Loucy (cell line): ENCODE measurements around the gene WWOX.

Experiments
- H2AFZ ChIP-seq: fragments of 200-600 bp; sonication (generic); 2 replicates; pipeline ENCODE4 v1.6.0; 2016; ENCODE audit warnings: antibody characterized with exemption, mild to moderate bottlenecking, low read length, moderate library complexity
- H3F3A ChIP-seq: fragments of 200-600 bp; 2 replicates; pipeline ENCODE4 v1.6.0; 2016; ENCODE audit warnings: antibody characterized with exemption, low read depth, mild to moderate bottlenecking
- H3K27me3 ChIP-seq: fragments of 200-600 bp; sonication (generic); 2 replicates; pipeline ENCODE4 v1.6.1; 2014; ENCODE audit warnings: low read length, mild to moderate bottlenecking; ENCODE audit not compliant: insufficient read depth, poor library complexity, severe bottlenecking
- H3K36me3 ChIP-seq: fragments of 200-600 bp; sonication (generic); 2 replicates; pipeline ENCODE4 v1.6.1; 2016; ENCODE audit warnings: low read length; ENCODE audit not compliant: insufficient read depth
- H3K4me1 ChIP-seq: fragments of 200-600 bp; sonication (generic); 2 replicates; pipeline ENCODE4 v1.5.1; 2014; ENCODE audit warnings: low read length, mild to moderate bottlenecking; ENCODE audit not compliant: insufficient read depth, poor library complexity, severe bottlenecking
- H3K4me2 ChIP-seq: fragments of 200-600 bp; sonication (generic); 2 replicates; pipeline ENCODE4 v1.6.0; 2014; ENCODE audit warnings: antibody characterized with exemption, low read length, low read depth, mild to moderate bottlenecking; ENCODE audit not compliant: poor library complexity, severe bottlenecking
- H3K4me3 ChIP-seq: fragments of 200-600 bp; sonication (generic); 2 replicates; pipeline ENCODE4 v1.5.1; 2014; ENCODE audit warnings: low read length, mild to moderate bottlenecking, mixed read lengths; ENCODE audit not compliant: poor library complexity, severe bottlenecking
- H3K79me2 ChIP-seq: fragments of 200-600 bp; sonication (generic); 2 replicates; pipeline ENCODE4 v1.6.1; 2014; ENCODE audit warnings: low read length; ENCODE audit not compliant: insufficient read depth
- H3K9ac ChIP-seq: fragments of 200-600 bp; sonication (generic); 2 replicates; pipeline ENCODE4 v1.6.0; 2014; ENCODE audit warnings: mild to moderate bottlenecking, low read depth, low read length, moderate library complexity; ENCODE audit not compliant: poor library complexity, severe bottlenecking
- H3K9me2 ChIP-seq: fragments of 200-600 bp; sonication (generic); replicated peaks from 2 replicates; pipeline ENCODE4 v1.6.1; 2016; ENCODE audit warnings: low read depth, low read length, mixed read lengths
- H3K9me3 ChIP-seq: fragments of 200-600 bp; sonication (generic); 2 replicates; pipeline ENCODE4 v1.6.1; 2014; ENCODE audit warnings: mild to moderate bottlenecking, antibody characterized with exemption, low read length, low read depth; ENCODE audit not compliant: insufficient read depth
- H4K20me1 ChIP-seq: fragments of 200-600 bp; sonication (generic); 2 replicates; pipeline ENCODE4 v1.6.0; 2014; ENCODE audit warnings: antibody characterized with exemption, low read length, mild to moderate bottlenecking; ENCODE audit not compliant: insufficient read depth, poor library complexity, severe bottlenecking
- EZH2phosphoT487 ChIP-seq: fragments of 200-600 bp; IDR thresholded peaks from 2 replicates; pipeline ENCODE4 v1.6.1; 2018; ENCODE audit warnings: antibody characterized with exemption, mild to moderate bottlenecking, moderate library complexity, borderline replicate concordance
- TF ChIP-seq, protein P1 (sequence below): fragments of 200-600 bp; sonication (generic); conservative IDR thresholded peaks from 2 replicates; pipeline ENCODE4 v1.5.1; 2014; ENCODE audit warnings: mild to moderate bottlenecking, antibody characterized with exemption, low read length

The WWOX gene

DNA sequence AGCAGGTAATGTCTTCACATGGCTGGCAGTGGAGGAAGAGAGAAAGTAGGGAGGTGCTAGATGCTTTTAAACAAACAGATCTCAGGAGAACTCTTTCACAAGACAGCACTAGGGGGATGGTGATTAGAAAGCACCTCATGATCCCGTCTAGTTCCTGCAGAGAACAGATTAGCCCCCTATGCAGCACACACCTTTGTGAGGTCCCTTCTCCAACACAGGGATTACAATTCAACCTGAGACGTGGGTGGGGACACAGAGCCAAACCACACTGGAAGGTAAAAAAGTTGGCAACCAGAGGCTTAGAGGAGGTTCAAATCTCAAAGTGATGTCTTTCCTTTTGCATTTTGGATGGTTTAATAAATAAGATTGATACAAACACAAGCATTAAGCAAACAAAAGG is 394.7 kb downstream of the WWOX start:
- Histone ChIP-seq H2AFZ (no peak overlapping the region), H3K4me1 (peaks cover 10% of the 10 kb centered on the region), H3K9ac (no peak overlapping the region), H3K4me2 (no peak overlapping the region), H3F3A (no peaks in the 10 kb centered on the region), H3K9me3 (no peaks in the 10 kb centered on the region), H3K79me2 (no peaks in the 10 kb centered on the region), H3K4me3 (no peak overlapping the region), H3K36me3 (no peaks in the 10 kb centered on the region), H3K27me3 (no peaks in the 10 kb centered on the region), H4K20me1 (no peaks in the 10 kb centered on the region), H3K9me2 (no peaks in the 10 kb centered on the region)
- no peak for TF ChIP-seq EZH2phosphoT487
- TF ChIP-seq, protein P1, sequence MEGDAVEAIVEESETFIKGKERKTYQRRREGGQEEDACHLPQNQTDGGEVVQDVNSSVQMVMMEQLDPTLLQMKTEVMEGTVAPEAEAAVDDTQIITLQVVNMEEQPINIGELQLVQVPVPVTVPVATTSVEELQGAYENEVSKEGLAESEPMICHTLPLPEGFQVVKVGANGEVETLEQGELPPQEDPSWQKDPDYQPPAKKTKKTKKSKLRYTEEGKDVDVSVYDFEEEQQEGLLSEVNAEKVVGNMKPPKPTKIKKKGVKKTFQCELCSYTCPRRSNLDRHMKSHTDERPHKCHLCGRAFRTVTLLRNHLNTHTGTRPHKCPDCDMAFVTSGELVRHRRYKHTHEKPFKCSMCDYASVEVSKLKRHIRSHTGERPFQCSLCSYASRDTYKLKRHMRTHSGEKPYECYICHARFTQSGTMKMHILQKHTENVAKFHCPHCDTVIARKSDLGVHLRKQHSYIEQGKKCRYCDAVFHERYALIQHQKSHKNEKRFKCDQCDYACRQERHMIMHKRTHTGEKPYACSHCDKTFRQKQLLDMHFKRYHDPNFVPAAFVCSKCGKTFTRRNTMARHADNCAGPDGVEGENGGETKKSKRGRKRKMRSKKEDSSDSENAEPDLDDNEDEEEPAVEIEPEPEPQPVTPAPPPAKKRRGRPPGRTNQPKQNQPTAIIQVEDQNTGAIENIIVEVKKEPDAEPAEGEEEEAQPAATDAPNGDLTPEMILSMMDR = no peak

DNA sequence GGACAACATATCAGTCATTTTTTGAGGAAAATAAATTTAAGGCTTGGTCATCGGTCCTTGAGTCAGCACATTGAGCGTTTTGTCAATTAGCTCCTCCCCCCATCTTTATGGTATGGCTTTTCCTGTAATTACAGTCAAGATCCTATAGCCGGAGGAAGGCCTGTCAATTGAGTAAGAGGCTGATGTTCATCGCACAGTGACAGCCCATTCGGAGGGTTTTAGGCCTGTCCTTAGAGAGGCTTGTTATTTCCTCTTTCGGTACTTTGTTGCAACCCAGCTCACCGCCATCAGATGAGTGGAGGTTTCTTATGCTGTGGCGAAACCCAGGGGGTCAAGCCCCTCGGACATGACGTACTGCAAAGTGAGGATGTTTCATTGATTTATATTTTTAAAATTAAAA is 395.2 kb downstream of the WWOX start:
- no peak overlapping the region for H3K4me3 ChIP-seq
- H3K27me3 ChIP-seq = no peaks in the 10 kb centered on the region
- peaks cover 11% of the 10 kb centered on the region for H3K4me1 ChIP-seq
- no peaks in the 10 kb centered on the region for H3K9me3 ChIP-seq
- H3K9ac ChIP-seq = no peak overlapping the region
- no peak for TF ChIP-seq EZH2phosphoT487
- TF ChIP-seq, protein P1 = no peak
- no peaks in the 10 kb centered on the region for H3K36me3 ChIP-seq
- no peaks in the 10 kb centered on the region for H4K20me1 ChIP-seq
- no peak overlapping the region for H2AFZ ChIP-seq
- no peaks in the 10 kb centered on the region for H3K79me2 ChIP-seq
- H3K4me2 ChIP-seq = no peak overlapping the region
- no peaks in the 10 kb centered on the region for H3K9me2 ChIP-seq
- H3F3A ChIP-seq = no peaks in the 10 kb centered on the region

DNA sequence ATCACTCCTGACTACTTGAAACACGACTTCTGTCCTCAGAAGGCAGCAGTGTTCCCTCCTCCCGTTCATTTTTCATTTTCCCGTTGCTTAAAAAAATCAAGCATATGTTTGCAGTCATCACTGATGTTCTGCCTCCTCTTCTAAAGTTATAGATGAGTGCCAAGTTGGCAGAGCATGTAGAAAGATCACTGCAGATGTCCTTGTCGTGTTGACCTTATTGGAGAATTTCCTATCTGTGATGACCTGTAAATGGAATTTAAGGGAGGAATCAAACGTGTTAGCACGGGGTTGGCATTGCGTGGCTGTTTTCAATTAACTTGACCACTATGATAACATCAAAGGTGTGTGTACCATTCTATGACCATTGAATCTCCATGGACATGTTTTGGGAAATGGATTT is 396.7 kb downstream of the WWOX start:
- Histone ChIP-seq H3K9me3 (no peaks in the 10 kb centered on the region), H3K79me2 (no peaks in the 10 kb centered on the region), H3F3A (no peaks in the 10 kb centered on the region), H3K4me3 (no peak overlapping the region), H4K20me1 (no peaks in the 10 kb centered on the region), H3K36me3 (no peaks in the 10 kb centered on the region), H3K9me2 (no peaks in the 10 kb centered on the region), H2AFZ (no peak overlapping the region), H3K27me3 (no peaks in the 10 kb centered on the region), H3K4me1 (peaks cover 14% of the 10 kb centered on the region), H3K9ac (no peak overlapping the region), H3K4me2 (no peak overlapping the region)
- no peak for TF ChIP-seq EZH2phosphoT487
- TF ChIP-seq, protein P1 = no peak
